DOHH2 (cell line): ENCODE results near the gene PPP5C.

Experiments
- EZH2phosphoT487 ChIP-seq: fragments of 200-600 bp; sonication (generic); IDR thresholded peaks from 2 replicates; pipeline ENCODE4 v1.6.1; 2017; ENCODE audit warnings: borderline replicate concordance, mild to moderate bottlenecking, antibody characterized with exemption, low read length, moderate library complexity, mixed read lengths
- TF ChIP-seq, protein P1 (sequence below): fragments of 200-600 bp; sonication (generic); IDR thresholded peaks from one replicate; pipeline ENCODE4 v1.5.1; 2014; ENCODE audit warnings: antibody characterized with exemption, mild to moderate bottlenecking, low read depth, low read length; ENCODE audit not compliant: poor library complexity, severe bottlenecking

GRCh38 chr19:46402725-46403124, 55.8 kb downstream of the PPP5C start:
- TF ChIP-seq, protein P1, sequence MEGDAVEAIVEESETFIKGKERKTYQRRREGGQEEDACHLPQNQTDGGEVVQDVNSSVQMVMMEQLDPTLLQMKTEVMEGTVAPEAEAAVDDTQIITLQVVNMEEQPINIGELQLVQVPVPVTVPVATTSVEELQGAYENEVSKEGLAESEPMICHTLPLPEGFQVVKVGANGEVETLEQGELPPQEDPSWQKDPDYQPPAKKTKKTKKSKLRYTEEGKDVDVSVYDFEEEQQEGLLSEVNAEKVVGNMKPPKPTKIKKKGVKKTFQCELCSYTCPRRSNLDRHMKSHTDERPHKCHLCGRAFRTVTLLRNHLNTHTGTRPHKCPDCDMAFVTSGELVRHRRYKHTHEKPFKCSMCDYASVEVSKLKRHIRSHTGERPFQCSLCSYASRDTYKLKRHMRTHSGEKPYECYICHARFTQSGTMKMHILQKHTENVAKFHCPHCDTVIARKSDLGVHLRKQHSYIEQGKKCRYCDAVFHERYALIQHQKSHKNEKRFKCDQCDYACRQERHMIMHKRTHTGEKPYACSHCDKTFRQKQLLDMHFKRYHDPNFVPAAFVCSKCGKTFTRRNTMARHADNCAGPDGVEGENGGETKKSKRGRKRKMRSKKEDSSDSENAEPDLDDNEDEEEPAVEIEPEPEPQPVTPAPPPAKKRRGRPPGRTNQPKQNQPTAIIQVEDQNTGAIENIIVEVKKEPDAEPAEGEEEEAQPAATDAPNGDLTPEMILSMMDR: no peak
- no peak for TF ChIP-seq EZH2phosphoT487
